Ovary (tissue), 9 donors: Measurements from ENCODE around the gene KIF9. TPM values are rescaled to one million over a fixed set of nuclear protein-coding genes. Genes with fewer than 3 reads are reported as not detected.
"Not testable (repeated sequence)": the region's sequence is repeated elsewhere in the genome, so short reads cannot be mapped to it uniquely, and the experiment has no call there.

Experiments used
- DNase-seq, 5 donors: peaks; one replicate each; pipeline ENCODE4 v3.0.0-alpha.2; 2019 to 2020
- H3K27ac ChIP-seq, 2 donors: fragments of 200-600 bp; one replicate each; pipeline versions ENCODE4 v1.5.1 to v1.8.0; 2019 to 2022
- H3K27me3 ChIP-seq: fragments of 200-600 bp; one replicate; pipeline ENCODE4 v1.8.0; 2022
- H3K36me3 ChIP-seq: fragments of 200-600 bp; sonication (generic); one replicate; pipeline ENCODE4 v1.5.1; 2019
- H3K4me1 ChIP-seq: one replicate; pipeline ENCODE4 v1.8.1; 2013; ENCODE audit warnings: mild to moderate bottlenecking, moderate library complexity; ENCODE audit not compliant: insufficient read depth
- H3K4me3 ChIP-seq: fragments of 200-600 bp; sonication (generic); one replicate; pipeline ENCODE4 v1.5.1; 2017
- H3K9me3 ChIP-seq, 2 donors: fragments of 200-600 bp in 1 of 2; sonication (generic) in 1 of 2; one replicate each; pipeline versions ENCODE4 v1.5.1 to v1.8.1; 2013 to 2019; ENCODE audit warnings: mild to moderate bottlenecking in 1 of 2, moderate library complexity in 1 of 2
- CTCF ChIP-seq, 3 donors: fragments of 450-650 bp in 2 of 3; fragments of 200-600 bp in 1 of 3; IDR thresholded peaks; one replicate each; pipeline versions ENCODE4 v1.5.1 to v1.8.0; 2016 to 2022; ENCODE audit warnings: antibody characterized with exemption in 3 of 3, mild to moderate bottlenecking in 1 of 3
- EP300 ChIP-seq: sonication (generic); formaldehyde crosslinking; IDR thresholded peaks from one replicate; pipeline ENCODE4 v1.6.1; 2017; ENCODE audit warnings: antibody characterized with exemption
- POLR2A ChIP-seq: fragments of 450-650 bp; IDR thresholded peaks from one replicate; pipeline ENCODE4 v1.6.1; 2017; ENCODE audit warnings: antibody characterized with exemption, mild to moderate bottlenecking, moderate library complexity
- WGBS, 3 donors: extraction: QIAGEN DNeasy Blood & Tissue Kit in 1 of 3; methylation state at CpG; one replicate each; pipeline versions ENCODE4 v1.1.5 to v1.1.7; 2013 to 2017; 5-methylcytosine and 5-hydroxymethylcytosine counted together
- intact Hi-C, 4 donors: fragments of 100-400 bp; cut with DNase I; formaldehyde crosslinking; loops; one replicate each; pipeline versions ENCODE4 v1.11.0 to v1.15.1; 2022 to 2023
- polyA plus RNA-seq, 2 donors: library from polyadenylated mRNA; stranded (reverse); fragments of 200-250 nt in 1 of 2; fragments of 350-450 nt in 1 of 2; fragmentation: Illumina TruSeq in 1 of 2; extraction: RNeasy Lipid Tissue Mini Kit (QIAGEN cat#74804) in 1 of 2; gene quantifications; one replicate each; pipeline ENCODE4 v1.2.3, GENCODE V29; 2013 to 2014
- total RNA-seq, 7 donors: library from RNA; depleted of rRNA in 2 of 7; stranded (reverse); fragments of >200 nt in 2 of 7; fragmentation: NEBNext Ultra II Directional in 3 of 7; extraction: Animal tissue kit (Norgen Biotek cat#: 25700) in 3 of 7; gene quantifications; one replicate each; pipeline versions ENCODE4 v1.1.0 to v1.2.4, GENCODE V29; 2016 to 2023
- donor health status: DM: no; HTN: no; CAD: no; lungs with moderate emphysema.
- donor health status: DM: no; HTN: no; CAD: no.
- donor health status: Bipolar disorder and iron deficiency.
- donor health status: DM: yes; HTN: yes; CAD: no.
- donor health status: DM: no; HTN: no; CAD: no.
- donor health status: DM: yes; HTN: yes; CAD: no.

Gene KIF9
- total and polyA plus RNA-seq, 9 donors: 2.5 to 29.4 (median 4.8) TPM

- no peaks in the 10 kb centered on the region for H3K36me3 ChIP-seq
- TF ChIP-seq POLR2A: no peak
- TF ChIP-seq CTCF (IDR thresholded peaks at IDR 0.05): no peak
- TF ChIP-seq EP300: no peak
- DNase-seq: no peak
- H3K27me3 ChIP-seq: no peaks in the 10 kb centered on the region
- peaks cover 1% of the 10 kb centered on the region for H3K4me1 ChIP-seq
- no peak overlapping the region for H3K27ac ChIP-seq
- 91 to 96% (median 95%) methylated on average over 6 of the region's 6 CpGs for WGBS, 3 donors
- no peaks in the 10 kb centered on the region for H3K9me3 ChIP-seq
- intact Hi-C loops: no loop called here
- no peak overlapping the region for H3K4me3 ChIP-seq
These were observed 13.4 kb upstream of the KIF9 start for GRCh38 chr3:47295976-47296375.

GRCh38 chr3:47295322-47295721, 12.7 kb upstream of the KIF9 start:
- Histone ChIP-seq H3K9me3 (no peaks in the 10 kb centered on the region), H3K27ac (no peak overlapping the region), H3K36me3 (no peaks in the 10 kb centered on the region), H3K27me3 (no peaks in the 10 kb centered on the region), H3K4me1 (peaks cover 1% of the 10 kb centered on the region), H3K4me3 (no peak overlapping the region)
- DNase-seq: no peak
- WGBS, 3 donors: 90 to 93% (median 91%) methylated on average over 2 of the region's 2 CpGs
- intact Hi-C loops: no loop called here
- TF ChIP-seq POLR2A: no peak
- TF ChIP-seq EP300: no peak
- TF ChIP-seq CTCF (IDR thresholded peaks at IDR 0.05): no peak

- Histone ChIP-seq H3K36me3 (no peaks in the 10 kb centered on the region), H3K27me3 (no peaks in the 10 kb centered on the region), H3K27ac (no peak overlapping the region), H3K4me1 (peaks cover 3% of the 10 kb centered on the region), H3K9me3 (no peaks in the 10 kb centered on the region), H3K4me3 (no peak overlapping the region)
- DNase-seq: no peak
- WGBS, 3 donors: 90 to 92% (median 90%) methylated on average over 3 of the region's 3 CpGs
- intact Hi-C loops: no loop called here
- TF ChIP-seq EP300 (no peak), CTCF (IDR thresholded peaks at IDR 0.05) (no peak), POLR2A (no peak)
These were observed 11.8 kb upstream of the KIF9 start for GRCh38 chr3:47294392-47294791.

GRCh38 chr3:47293822-47294221, 11.2 kb upstream of the KIF9 start:
- H3K4me1 ChIP-seq: peaks cover 4% of the 10 kb centered on the region
- no peak for DNase-seq
- intact Hi-C loops: no loop called here
- H3K36me3 ChIP-seq: no peaks in the 10 kb centered on the region
- TF ChIP-seq EP300 (no peak), CTCF (IDR thresholded peaks at IDR 0.05) (no peak), POLR2A (no peak)
- no peaks in the 10 kb centered on the region for H3K9me3 ChIP-seq
- no peak overlapping the region for H3K4me3 ChIP-seq
- no peaks in the 10 kb centered on the region for H3K27me3 ChIP-seq
- no peak overlapping the region for H3K27ac ChIP-seq
- 88% methylated on average over 2 of the region's 2 CpGs for WGBS, 3 donors

GRCh38 chr3:47291754-47292420, 9.3 kb upstream of the KIF9 start:
- DNase-seq, intact Hi-C loops, H3K36me3 ChIP-seq, H3K9me3 ChIP-seq, H3K27ac ChIP-seq, H3K27me3 ChIP-seq, H3K4me1 ChIP-seq, H3K4me3 ChIP-seq: not testable (repeated sequence)
- 95 to 97% (median 97%) methylated on average over 9 of the region's 9 CpGs for WGBS, 3 donors
